Measurements from ENCODE around the gene SGPP1. TPM values are rescaled to one million over a fixed set of nuclear protein-coding genes. Genes with fewer than 3 reads are reported as not detected.

SGPP1 gene, protein sequence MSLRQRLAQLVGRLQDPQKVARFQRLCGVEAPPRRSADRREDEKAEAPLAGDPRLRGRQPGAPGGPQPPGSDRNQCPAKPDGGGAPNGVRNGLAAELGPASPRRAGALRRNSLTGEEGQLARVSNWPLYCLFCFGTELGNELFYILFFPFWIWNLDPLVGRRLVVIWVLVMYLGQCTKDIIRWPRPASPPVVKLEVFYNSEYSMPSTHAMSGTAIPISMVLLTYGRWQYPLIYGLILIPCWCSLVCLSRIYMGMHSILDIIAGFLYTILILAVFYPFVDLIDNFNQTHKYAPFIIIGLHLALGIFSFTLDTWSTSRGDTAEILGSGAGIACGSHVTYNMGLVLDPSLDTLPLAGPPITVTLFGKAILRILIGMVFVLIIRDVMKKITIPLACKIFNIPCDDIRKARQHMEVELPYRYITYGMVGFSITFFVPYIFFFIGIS
- total RNA-seq (2014; rRNA removed; shearing (Covaris generic)), result 6.3 and 6.9 TPM in 2 replicates

DNA sequence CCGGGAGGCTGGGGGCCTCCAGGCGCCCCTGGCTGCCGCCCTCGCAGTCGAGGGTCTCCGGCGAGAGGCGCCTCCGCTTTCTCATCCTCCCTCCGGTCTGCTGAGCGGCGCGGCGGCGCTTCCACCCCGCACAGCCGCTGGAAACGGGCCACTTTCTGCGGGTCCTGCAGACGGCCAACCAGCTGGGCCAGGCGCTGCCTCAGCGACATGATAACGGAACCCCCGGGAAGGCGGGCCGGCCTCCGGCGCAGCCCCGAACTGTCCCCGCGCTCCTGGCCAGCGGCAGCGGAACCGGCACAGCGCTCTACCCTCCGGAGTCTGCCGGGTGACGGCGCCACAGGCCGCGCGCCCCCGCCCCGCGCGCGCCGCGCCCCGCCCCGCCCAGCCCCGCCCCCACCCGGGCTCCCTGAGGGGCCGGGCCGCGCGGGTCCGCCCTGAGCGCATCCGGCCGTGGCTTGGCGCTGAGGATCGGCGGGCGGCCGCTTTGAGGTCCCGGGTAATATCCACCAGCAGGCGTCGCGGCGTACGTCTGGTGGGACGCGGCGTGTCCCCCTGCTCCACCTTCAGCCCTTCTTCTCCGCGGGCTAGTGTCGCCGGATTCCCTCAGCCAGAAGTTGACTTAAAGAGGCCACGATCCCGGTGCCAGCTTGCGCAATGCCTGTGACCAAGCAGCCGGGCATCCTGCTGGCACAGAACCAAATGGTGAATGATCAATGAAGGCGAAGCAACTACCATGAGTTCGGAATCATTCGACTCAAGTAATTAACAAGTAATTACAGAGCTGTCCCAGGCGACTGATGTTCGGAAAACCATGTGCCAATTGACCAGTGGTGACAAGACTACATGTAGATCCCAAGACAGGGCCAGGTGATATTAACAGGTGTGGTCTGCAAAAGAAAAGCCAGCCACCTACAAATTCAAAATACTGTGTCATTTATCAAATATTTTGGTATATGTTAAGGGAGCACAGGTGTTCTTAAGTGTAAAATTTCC lies at the start of gene SGPP1:
Gene SGPP1 (minus strand): TSS at position 330 of the 993 bp plus-strand sequence. CDS start 121 bp downstream, at position 209.

DNA sequence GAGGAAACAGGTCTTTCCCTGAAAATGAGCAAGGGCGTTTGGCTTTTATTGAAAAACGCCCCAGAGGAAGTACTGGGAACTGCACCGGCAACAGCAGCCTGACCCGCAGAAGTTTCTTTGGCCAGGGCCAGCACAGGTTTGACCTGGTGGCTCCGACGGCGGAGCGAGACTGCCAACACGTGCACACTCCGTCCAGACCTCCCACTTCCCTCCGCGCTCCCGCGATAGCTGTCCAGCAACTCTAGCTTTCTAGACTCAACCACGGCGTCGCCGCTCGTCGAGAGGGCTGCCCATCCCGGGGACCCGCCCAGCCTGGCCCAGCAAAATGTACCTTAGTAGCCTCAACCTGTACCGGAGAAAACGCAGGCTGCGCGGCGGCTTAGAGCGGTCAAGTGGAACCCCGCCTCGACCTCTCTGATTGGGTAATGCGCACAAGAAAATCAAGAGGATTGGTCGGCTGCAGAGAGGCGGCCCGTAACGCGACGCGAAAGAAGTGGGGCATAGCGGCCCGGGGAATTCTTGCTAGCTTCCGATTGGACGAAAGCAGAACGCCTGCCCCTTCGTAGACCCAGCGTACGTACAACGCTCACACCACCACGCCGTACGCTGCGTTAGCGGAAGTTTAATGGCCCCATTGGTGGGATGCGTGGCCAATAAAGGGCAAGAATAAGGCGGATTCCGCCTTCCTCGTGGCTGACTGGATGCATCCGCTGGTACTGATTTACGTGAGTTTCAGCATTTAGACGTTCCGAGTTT lies 86.2 kb downstream of the SGPP1 start, which contains the start of gene WDR89:
Gene WDR89 (minus strand): TSS at position 399 of the 756 bp plus-strand sequence. CDS start 41,929 bp downstream, outside the sequence.

Small RNAs within 50 kb of the gene (small RNA-seq; reads per million reads assigned to genes)
- gene AL161670.1, result not detected
- gene RF00012, result 0.54 reads per million, percentile 29 among the genes with 10 or more reads in this experiment
- not detected for gene RNU7-116P

Other genes starting within 250 kb of the SGPP1 start
- gene PPP2R5E, start 184.7 kb downstream of the SGPP1 start, total RNA-seq (2014; rRNA removed; shearing (Covaris generic)), result 6.6 and 7.2 TPM in 2 replicates
- gene WDR89, start 86.2 kb downstream of the SGPP1 start, total RNA-seq (2014; rRNA removed; shearing (Covaris generic)), result 5.2 and 5.8 TPM in 2 replicates
- gene SYNE2, start 124.9 kb upstream of the SGPP1 start, total RNA-seq (2014; rRNA removed; shearing (Covaris generic)), result 18.3 and 20.1 TPM in 2 replicates

All from A375 (cell line).